HepG2 (cell line): ENCODE results near the gene WNK2. TPM values are rescaled to one million over a fixed set of nuclear protein-coding genes. Genes with fewer than 3 reads are reported as not detected.
A peak's percentile ranks its signal among the peaks of the same experiment; 100 is the strongest.

Experiments
- AKAP8 ChIP-seq: sonication (generic); formaldehyde crosslinking; IDR thresholded peaks from 2 replicates; pipeline ENCODE4 v1.5.1; 2020; ENCODE audit warnings: mild to moderate bottlenecking, missing genetic modification reagents
- ELF3 ChIP-seq: IDR thresholded peaks from 2 replicates; pipeline ENCODE4 v1.6.1; 2016; ENCODE audit warnings: missing genetic modification reagents, missing compliant biosample characterization
- ETV5 ChIP-seq: IDR thresholded peaks from 2 replicates; pipeline ENCODE4 v1.6.1; 2018; ENCODE audit warnings: missing biosample characterization, missing genetic modification reagents, inconsistent platforms, borderline replicate concordance
- GATA4 ChIP-seq: sonication (generic); IDR thresholded peaks from 2 replicates; pipeline ENCODE4 v1.6.1; 2016; ENCODE audit warnings: antibody characterized with exemption, low read depth, borderline replicate concordance
- GATAD1 ChIP-seq: IDR thresholded peaks from 2 replicates; pipeline ENCODE4 v1.6.1; 2016; ENCODE audit warnings: missing genetic modification reagents, missing compliant biosample characterization
- GLMP ChIP-seq: sonication (generic); formaldehyde crosslinking; IDR thresholded peaks from 2 replicates; pipeline ENCODE4 v1.9.0; 2021; ENCODE audit warnings: missing genetic modification reagents, mild to moderate bottlenecking, borderline replicate concordance
- HMGXB3 ChIP-seq: sonication (generic); formaldehyde crosslinking; IDR thresholded peaks from 2 replicates; pipeline ENCODE4 v1.4.0; 2020; ENCODE audit warnings: missing genetic modification reagents, borderline replicate concordance
- KAT8 ChIP-seq: IDR thresholded peaks from 2 replicates; pipeline ENCODE4 v1.6.1; 2016; ENCODE audit warnings: missing genetic modification reagents, missing compliant biosample characterization
- MTF2 ChIP-seq: sonication (generic); formaldehyde crosslinking; IDR thresholded peaks from 2 replicates; pipeline ENCODE4 v1.5.0; 2020; ENCODE audit warnings: missing genetic modification reagents, borderline replicate concordance
- PHF21A ChIP-seq: sonication (generic); formaldehyde crosslinking; IDR thresholded peaks from 2 replicates; pipeline ENCODE4 v1.5.0; 2020; ENCODE audit warnings: mild to moderate bottlenecking, missing genetic modification reagents
- SKI ChIP-seq: fragments of 450-650 bp; IDR thresholded peaks from one replicate; pipeline ENCODE4 v1.6.1; 2018; ENCODE audit warnings: mild to moderate bottlenecking; ENCODE audit not compliant: partially characterized antibody
- ZFP36L1 ChIP-seq: sonication (generic); formaldehyde crosslinking; IDR thresholded peaks from 2 replicates; pipeline ENCODE4 v1.8.0; 2022; ENCODE audit warnings: mild to moderate bottlenecking, missing genetic modification reagents, moderate library complexity
- ZNF274 ChIP-seq: sonication (generic); formaldehyde crosslinking; IDR thresholded peaks from 2 replicates; pipeline ENCODE4 v1.5.1; 2020; ENCODE audit warnings: mild to moderate bottlenecking, missing genetic modification reagents
- ZNF629 ChIP-seq: sonication (generic); formaldehyde crosslinking; conservative IDR thresholded peaks from 2 replicates; pipeline ENCODE4 v1.5.0; 2020; ENCODE audit warnings: missing genetic modification reagents
- polyA plus RNA-seq, 8 experiments: library from polyadenylated mRNA; depleted of rRNA in 3 of 8; stranded (reverse) in 7 of 8; unstranded in 1 of 8; fragments of >200 nt; fragmentation: Illumina TruSeq in 4 of 8; extraction: Trizol in 4 of 8; gene quantifications; 2 replicates each; pipeline versions ENCODE4 v1.2.1 to v1.2.3, GENCODE V29; 2011 to 2016; ENCODE audit warnings: low read depth in 4 of 8, missing spikeins in 1 of 8, mixed read lengths in 1 of 8; ENCODE audit not compliant: insufficient read depth in 1 of 8
- total RNA-seq, 5 experiments: library from RNA; depleted of rRNA; stranded (reverse); fragments of >200 nt; fragmentation: Illumina TruSeq; extraction: Trizol; gene quantifications; 2 replicates each; pipeline ENCODE4 v1.2.3, GENCODE V29; 2016; ENCODE audit warnings: low read depth in 1 of 5
- TF ChIP-seq, protein P1 (sequence below): sonication (generic); formaldehyde crosslinking; IDR thresholded peaks from 2 replicates; pipeline ENCODE4 v1.4.0; 2020; ENCODE audit warnings: mild to moderate bottlenecking, missing genetic modification reagents
- TF ChIP-seq, protein P2 (sequence below): sonication (generic); formaldehyde crosslinking; IDR thresholded peaks from 2 replicates; pipeline ENCODE4 v1.8.0; 2022; ENCODE audit warnings: mild to moderate bottlenecking, missing genetic modification reagents, moderate library complexity

Gene WNK2
- total and polyA plus RNA-seq, 2 of the 13 experiments (the other 11 are each of a cell fraction or from before 2014, with no cell fraction given) = 10.5 to 12.0 TPM

DNA sequence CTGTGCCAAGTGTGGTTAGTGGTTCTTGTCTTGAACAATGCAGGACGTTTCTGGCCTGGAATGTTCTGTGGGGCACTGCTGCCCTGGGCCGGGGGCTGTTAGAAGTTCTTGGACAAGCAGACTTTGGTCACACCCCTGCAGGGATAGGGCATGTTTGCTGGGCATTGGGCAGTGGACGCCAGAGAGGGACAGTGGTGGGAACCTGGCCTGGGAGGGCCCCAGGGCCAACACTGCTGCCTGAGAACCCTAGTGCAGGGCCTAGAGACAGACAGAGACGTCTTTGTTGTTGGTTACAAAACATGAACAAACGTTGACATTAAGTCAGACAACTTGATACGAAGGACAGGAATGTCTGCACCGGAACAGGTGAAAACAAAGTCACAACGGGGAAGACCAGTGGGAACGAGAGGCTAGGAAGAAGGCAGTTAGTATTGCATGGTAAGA, 57.0 kb downstream of the WNK2 start (continued):
- TF ChIP-seq, protein P1, sequence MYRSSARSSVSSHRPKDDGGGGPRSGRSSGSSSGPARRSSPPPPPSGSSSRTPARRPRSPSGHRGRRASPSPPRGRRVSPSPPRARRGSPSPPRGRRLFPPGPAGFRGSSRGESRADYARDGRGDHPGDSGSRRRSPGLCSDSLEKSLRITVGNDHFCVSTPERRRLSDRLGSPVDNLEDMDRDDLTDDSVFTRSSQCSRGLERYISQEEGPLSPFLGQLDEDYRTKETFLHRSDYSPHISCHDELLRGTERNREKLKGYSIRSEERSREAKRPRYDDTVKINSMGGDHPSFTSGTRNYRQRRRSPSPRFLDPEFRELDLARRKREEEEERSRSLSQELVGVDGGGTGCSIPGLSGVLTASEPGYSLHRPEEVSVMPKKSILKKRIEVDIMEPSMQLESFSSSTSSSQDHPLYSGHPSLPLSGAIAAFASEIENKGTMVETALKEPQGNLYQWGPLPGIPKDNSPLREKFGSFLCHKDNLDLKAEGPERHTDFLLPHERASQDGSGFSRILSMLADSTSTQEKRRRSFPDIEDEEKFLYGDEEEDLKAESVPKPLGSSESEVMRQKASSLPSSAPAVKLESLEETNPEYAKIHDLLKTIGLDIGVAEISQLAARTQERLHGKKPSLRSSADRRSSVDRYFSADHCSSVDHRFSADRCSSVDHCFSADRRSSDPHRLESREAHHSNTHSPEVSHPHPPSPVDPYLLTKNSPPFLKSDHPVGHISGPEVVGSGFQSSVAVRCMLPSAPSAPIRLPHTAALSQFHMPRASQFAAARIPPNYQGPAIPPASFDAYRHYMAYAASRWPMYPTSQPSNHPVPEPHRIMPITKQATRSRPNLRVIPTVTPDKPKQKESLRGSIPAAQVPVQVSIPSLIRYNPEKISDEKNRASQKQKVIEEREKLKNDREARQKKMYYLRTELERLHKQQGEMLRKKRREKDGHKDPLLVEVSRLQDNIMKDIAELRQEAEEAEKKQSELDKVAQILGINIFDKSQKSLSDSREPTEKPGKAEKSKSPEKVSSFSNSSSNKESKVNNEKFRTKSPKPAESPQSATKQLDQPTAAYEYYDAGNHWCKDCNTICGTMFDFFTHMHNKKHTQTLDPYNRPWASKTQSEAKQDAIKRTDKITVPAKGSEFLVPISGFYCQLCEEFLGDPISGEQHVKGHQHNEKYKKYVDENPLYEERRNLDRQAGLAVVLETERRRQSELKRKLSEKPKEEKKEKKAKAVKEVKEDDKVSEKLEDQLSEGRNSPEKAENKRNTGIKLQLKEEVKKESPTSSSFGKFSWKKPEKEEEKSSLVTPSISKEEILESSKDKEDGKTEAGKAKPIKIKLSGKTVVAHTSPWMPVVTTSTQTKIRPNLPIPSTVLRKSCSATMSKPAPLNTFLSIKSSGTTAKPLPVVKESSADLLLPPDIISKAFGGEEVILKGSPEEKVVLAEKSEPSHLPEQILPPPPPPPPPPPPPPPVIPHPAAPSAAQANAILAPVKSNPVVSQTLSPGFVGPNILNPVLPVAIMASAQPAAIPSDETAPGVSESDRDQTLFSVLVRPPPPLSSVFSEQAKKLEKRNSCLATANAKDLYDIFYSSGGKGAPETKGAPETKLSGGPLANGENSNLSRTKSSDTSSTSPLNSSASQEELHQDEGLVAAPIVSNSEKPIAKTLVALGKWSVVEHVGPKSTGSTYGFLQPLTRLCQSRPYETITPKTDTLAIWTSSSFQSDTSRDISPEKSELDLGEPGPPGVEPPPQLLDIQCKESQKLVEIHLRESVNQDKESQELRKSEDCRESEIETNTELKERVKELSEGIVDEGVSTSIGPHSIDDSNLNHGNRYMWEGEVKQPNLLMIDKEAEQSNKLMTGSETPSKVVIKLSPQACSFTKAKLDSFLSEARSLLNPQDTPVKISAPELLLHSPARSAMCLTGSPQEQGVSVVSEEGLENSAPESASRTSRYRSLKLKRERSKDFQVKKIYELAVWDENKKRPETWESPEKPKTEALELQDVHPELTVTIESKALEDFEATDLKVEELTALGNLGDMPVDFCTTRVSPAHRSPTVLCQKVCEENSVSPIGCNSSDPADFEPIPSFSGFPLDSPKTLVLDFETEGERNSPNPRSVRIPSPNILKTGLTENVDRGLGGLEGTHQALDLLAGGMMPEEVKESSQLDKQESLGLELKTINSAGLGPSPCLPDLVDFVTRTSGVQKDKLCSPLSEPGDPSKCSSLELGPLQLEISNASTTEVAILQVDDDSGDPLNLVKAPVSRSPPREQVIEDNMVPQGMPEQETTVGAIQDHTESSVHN (CRISPR knock-in tag) = no peak
- TF ChIP-seq AKAP8 (CRISPR knock-in tag) = no peak
- TF ChIP-seq, protein P2, sequence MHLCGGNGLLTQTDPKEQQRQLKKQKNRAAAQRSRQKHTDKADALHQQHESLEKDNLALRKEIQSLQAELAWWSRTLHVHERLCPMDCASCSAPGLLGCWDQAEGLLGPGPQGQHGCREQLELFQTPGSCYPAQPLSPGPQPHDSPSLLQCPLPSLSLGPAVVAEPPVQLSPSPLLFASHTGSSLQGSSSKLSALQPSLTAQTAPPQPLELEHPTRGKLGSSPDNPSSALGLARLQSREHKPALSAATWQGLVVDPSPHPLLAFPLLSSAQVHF (CRISPR knock-in tag) = no peak
- 0 out of 2 replicates have a peak, but pooled peaks have one; percentile 53 for TF ChIP-seq GATA4
- no peak for TF ChIP-seq MTF2 (CRISPR knock-in tag)
- no peak for TF ChIP-seq ZNF629 (CRISPR knock-in tag)
- 0 out of 2 replicates have a peak, but pooled peaks have one; percentile 25 for TF ChIP-seq KAT8 (CRISPR knock-in tag)
- TF ChIP-seq ZNF274 (CRISPR knock-in tag) = no peak
- TF ChIP-seq HMGXB3 (CRISPR knock-in tag) = no peak
- TF ChIP-seq GATAD1 (CRISPR knock-in tag) = 0 out of 2 replicates have a peak, but pooled peaks have one; percentile 25
- no peak for TF ChIP-seq ZFP36L1 (CRISPR knock-in tag)
- TF ChIP-seq GLMP (CRISPR knock-in tag) = no peak
- 0 out of 2 replicates have a peak, but pooled peaks have one; percentile 31 for TF ChIP-seq ELF3 (CRISPR knock-in tag)
- peak; percentile 82; the same call in 1 of the 2 replicates for TF ChIP-seq ETV5
- peak; percentile 75 for TF ChIP-seq SKI
- TF ChIP-seq PHF21A (CRISPR knock-in tag) = peak; percentile 97
